ENCODE measurements around the gene AGRP.

AGRP gene

DNA sequence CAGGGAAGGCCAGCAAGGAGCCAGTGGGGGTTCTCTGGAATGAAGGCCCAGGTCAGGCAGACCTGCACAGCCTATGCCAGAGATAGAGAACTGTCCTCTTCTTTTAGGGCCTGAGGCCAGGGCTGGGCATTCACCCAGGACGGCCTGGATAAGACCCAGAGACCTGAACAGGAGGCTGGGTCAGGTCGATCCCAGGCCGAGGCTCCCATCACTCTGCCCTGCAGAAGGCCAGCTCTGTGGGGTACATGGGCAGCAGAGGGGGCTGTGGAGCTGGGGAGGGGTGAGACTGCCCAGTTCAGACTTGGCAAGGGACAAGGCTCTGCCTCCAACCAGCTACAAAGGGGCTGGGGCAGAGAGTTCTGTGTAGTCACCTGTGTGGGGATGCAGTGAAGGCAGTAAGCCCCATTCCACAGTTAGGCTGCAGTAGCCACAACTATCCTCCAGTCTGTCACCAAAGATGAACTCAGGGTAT is 37.9 kb downstream of the AGRP start:
- no peak for DNase-seq (ENCODE audit: low spot score)

DNA sequence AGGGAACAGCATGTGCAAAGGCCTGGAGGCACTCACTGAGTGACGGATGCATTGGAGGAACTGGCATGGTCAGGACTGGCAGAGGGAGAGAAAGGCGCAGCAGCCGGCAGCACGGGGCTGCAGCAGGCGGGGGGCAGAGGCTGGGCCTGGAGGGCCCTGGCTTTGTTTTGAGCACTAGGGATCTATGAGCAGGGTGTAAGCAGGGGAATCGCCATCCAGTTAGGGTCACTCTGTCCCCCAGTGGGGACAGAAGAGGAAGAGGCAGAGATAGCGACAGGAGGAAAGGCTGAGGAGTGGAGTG is 38.3 kb downstream of the AGRP start:
- DNase-seq (ENCODE audit: low spot score), result no peak

- DNase-seq (ENCODE audit: low spot score), result no peak
Measured at GRCh38 chr16:67444259-67445125, 38.9 kb downstream of the AGRP start.

- DNase-seq (ENCODE audit: low spot score), result no peak
Measured at GRCh38 chr16:67443265-67443664, 40.1 kb downstream of the AGRP start.

- DNase-seq (ENCODE audit: low spot score), result no peak
Measured at GRCh38 chr16:67442581-67443255, 40.6 kb downstream of the AGRP start.

DNA sequence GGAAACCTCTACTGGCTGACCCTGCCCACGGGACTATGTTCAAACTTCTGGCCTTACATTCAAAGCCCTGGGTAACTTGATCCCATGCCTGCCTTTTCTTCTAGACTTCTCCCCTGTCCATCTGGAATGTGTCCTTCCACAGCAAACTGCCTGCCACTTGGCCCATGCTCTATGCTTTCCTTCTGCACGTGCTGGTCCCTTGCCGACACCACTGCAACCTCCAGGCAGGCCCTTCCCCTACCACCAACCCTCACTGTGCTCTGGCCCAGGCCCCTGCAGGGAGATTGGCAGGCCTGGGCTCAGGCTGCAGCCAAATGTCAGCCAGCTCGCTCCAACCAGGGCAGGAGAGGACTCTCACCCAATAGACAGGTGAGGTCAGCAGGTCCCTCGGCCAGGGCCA is 41.4 kb downstream of the AGRP start:
- DNase-seq (ENCODE audit: low spot score), result no peak

- DNase-seq (ENCODE audit: low spot score), result no peak
Measured at GRCh38 chr16:67441271-67441753, 42.0 kb downstream of the AGRP start.

DNA sequence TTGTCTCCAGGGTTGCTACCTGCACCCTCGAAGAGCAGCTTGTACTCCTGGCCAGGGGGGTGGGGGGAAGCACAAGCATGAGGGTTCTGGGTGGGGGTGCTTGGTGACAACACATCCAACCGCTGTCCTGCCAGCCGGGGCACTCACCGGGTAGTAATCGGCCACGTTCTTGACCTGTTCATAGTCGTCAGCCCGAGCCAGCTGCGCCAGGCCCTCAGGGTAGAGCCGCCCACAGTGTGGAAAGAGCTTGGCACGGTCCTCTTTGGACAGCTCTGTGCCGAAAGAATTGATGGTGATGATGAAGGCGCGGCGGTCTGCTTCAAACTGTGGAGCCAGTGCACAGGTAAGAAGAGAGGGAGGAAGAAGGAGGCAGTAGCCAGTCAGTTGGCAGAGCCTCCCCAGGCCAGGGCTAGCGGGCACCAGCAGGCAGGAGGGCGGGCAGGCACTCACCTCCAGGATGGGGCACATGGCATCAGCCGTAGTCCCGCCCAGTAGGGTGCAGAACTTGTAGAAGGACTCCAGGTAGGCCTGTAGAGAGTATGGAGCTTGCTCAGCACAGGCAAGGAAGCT is 44.4 kb downstream of the AGRP start:
- DNase-seq (ENCODE audit: low spot score), result no peak

DNA sequence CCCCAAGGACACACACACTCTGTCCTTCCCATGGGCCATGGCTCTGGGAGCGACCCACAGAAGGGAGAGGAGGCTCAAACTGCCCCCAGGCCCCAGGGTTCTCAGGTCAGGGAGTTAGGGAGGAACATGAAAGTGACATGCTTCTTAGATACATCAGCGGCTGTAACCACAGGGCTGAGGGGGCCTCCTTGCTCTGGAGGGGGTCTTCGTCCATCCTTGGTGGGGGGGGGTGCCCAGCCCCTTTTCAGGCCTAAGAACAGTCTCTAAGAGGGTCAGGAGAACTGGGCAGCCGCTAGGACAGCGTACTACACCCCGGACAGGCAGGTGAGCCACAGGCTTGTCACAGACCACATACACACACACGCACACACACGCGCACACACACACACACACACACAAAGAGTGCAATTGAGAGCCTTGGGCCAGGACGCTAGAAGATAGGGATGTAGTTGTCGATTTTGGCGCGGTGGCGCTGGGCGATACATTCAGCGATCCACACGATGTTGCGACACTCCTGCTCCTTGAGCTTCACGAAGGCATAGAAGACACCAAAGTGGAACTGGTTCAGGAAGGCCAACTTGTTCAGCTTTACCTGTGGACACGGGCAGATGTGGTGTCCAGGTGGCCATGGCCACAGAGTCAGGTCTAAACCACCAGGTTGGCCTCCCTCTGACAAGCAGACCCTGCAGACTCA is 45.1 kb downstream of the AGRP start:
- no peak for DNase-seq (ENCODE audit: low spot score)

DNA sequence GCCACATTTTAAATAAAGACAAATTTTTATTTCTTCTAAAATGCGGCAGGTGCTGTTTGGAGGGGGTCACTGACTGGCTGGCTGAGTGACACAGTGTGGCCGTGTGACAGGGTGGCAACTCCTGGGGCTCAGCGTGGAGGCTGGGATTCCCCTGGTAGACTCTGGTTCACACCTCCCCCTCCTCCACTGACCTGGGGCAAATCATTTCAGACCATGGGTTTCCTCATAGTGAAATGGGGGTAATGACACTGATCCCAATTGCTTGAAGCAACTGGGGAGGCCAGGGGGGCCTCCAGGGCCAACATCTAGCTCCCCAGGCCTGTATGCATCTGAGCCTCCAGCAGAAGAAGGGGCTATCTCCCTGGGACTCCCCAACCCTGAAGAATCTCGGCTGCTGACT is 45.8 kb downstream of the AGRP start:
- no peak for DNase-seq (ENCODE audit: low spot score)

GRCh38 chr16:67436640-67437193 is 46.6 kb downstream of the AGRP start:
- DNase-seq (ENCODE audit: low spot score), result no peak

DNA sequence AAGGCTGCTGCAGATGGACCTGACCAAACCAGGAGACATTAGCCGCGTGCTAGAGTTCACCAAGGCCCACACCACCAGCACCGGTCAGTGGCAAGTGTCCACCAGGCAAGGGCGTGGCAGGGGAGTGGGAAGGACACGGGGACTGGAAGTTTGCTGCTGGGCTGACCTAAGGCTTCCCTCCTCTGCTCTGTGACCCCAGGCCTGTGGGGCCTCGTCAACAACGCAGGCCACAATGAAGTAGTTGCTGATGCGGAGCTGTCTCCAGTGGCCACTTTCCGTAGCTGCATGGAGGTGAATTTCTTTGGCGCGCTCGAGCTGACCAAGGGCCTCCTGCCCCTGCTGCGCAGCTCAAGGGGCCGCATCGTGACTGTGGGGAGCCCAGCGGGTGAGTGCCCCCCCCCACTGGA is 47.6 kb downstream of the AGRP start:
- no peak for DNase-seq (ENCODE audit: low spot score)

- DNase-seq (ENCODE audit: low spot score), result no peak
Measured at GRCh38 chr16:67433131-67433719, 50.1 kb downstream of the AGRP start.
